Measurements from ENCODE around the gene ATP5F1E. TPM values are rescaled to one million over a fixed set of nuclear protein-coding genes. Genes with fewer than 3 reads are reported as not detected.

ATP5F1E gene
- total RNA-seq = 107 and 114 TPM in 2 replicates
- 20.2 and 29.0 TPM in 2 replicates for polyA plus RNA-seq
- polyA plus RNA-seq (2011; cell fraction: cytosol; rRNA removed) = 52.0 and 63.6 TPM in 2 replicates
- 21.9 and 28.7 TPM in 2 replicates for polyA plus RNA-seq (2011; cell fraction: nucleus; rRNA removed)
- 124 and 221 TPM in 2 replicates for polyA plus RNA-seq (2012)
- polyA minus RNA-seq = 13.2 and 13.4 TPM in 2 replicates
- 24.8 TPM for polyA minus RNA-seq (2011; cell fraction: cytosol; rRNA and poly(A)+ RNA removed)
- 34.2 and 44.0 TPM in 2 replicates for polyA minus RNA-seq (2011; cell fraction: nucleus; rRNA and poly(A)+ RNA removed)
- Bru-seq, nascent RNA = percentile 96 among the genes with signal in this experiment
- BruChase-seq, experiment 1, labeled RNA remaining after a 6-hour chase = percentile 77 among the genes with signal in this experiment
- BruChase-seq, experiment 2, labeled RNA remaining after a 2-hour chase = percentile 70 among the genes with signal in this experiment
- long read RNA-seq, transcript ATP5F1E-201 (3 exons, 3,665 nt) = major isoform, 2,851 of 2,887 reads
- long read RNA-seq, transcript ATP5F1E-202 (2 exons, 1,878 nt) = minor isoform, 6 of 2,887 reads
- long read RNA-seq, partial matches to known transcripts = 8 of 2,887 reads
- long read RNA-seq, other reads (novel, unspliced or antisense) = 22 of 2,887 reads

DNA sequence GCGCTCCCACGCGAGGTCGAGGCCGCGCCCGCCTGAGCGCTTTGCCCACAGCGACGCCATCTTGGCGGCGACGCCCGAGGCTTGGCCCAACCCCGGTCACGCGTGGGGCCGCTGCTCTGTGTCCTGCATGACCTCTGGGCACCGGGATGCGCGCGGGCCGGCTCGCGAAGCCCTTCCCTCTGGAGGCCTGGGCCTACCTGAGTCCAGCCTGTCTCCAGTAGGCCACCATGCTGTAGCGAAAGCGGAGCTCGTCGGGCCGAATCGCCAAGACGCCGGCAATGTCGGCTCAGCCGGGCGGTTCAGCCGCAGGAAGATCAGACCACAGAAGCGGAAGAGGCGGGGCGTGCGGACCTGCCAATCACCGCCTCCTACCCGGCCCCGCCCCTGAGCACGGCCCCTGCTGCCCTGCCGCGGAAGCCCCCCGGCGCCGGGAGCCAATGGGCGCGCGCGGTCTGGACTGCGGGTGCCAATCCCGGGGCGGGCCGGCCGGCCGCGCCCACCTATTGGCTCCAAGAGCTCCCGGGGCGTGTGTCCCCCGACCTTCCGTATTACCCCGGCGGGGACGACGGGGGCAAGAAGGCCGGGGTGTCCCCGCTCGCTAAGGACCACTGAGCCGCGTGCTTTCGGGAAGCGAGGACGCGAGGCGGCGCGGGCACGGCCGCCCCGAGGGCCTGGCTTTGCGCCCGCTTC is at the start of gene ATP5F1E:
TSS of gene ATP5F1E (minus strand) at position 313 of the 690 bp plus-strand sequence. CDS start at position 229, 84 bp downstream.
- no TSS peak for BruUV-seq (replicated peaks)
- peak; percentile 96 for DNase-seq (ENCODE audit: low read depth, low spot score)
- Histone ChIP-seq H3K79me2 (ENCODE audit: control insufficient read depth, insufficient read depth, low read length) (peaks cover 49% of the 10 kb centered on the region), H3K36me3 (ENCODE audit: control insufficient read depth in 2 of 2, extremely low read depth in 1 of 2, insufficient read depth in 2 of 2, low read length in 2 of 2) (peaks cover 12 to 29% of the 10 kb centered on the region in 2 experiments), H2AFZ (ENCODE audit: low read depth, low read length) (peak within 1 kb of the TSS; percentile 64), H3K4me1 (ENCODE audit: control insufficient read depth, extremely low read depth, insufficient read depth, low read length) (peaks cover 43% of the 10 kb centered on the region), H3K9ac (replicated peaks; ENCODE audit: extremely low read depth, insufficient read depth, low read length) (peak within 1 kb of the TSS; percentile 82), H3K4me2 (ENCODE audit: insufficient read depth, low read length) (peak within 1 kb of the TSS; percentile 94), H3K9me3 (replicated peaks; ENCODE audit: control insufficient read depth, insufficient read depth, low read length) (no peaks in the 10 kb centered on the region), H3K27me3 (ENCODE audit: control insufficient read depth in 2 of 2, insufficient read depth in 2 of 2, low read length in 2 of 2) (no peaks in the 10 kb centered on the region), H3K4me3 (replicated peaks in 1 of 3; ENCODE audit: insufficient read depth in 1 of 3, low read depth in 1 of 3, low read length in 3 of 3) (peak within 1 kb of the TSS; percentile 63 to 76 (median 76)), H4K20me1 (replicated peaks; ENCODE audit: control insufficient read depth, extremely low read depth, insufficient read depth, low read length) (no peaks in the 10 kb centered on the region), H3K27ac (ENCODE audit: insufficient read depth, low read depth, low read length) (peak within 1 kb of the TSS; percentile 82), H3K9me1 (replicated peaks; ENCODE audit: control insufficient read depth, extremely low read depth, insufficient read depth, low read length) (no peaks in the 10 kb centered on the region)
- peak; percentile 83 for FAIRE-seq
- TF ChIP-seq POLR2AphosphoS5 (IDR thresholded peaks at IDR 0.05; ENCODE audit: insufficient read depth, low read depth, low read length) (peak; percentile 93), POLR2A (IDR thresholded peaks at IDR 0.05; ENCODE audit: low read depth, low read length) (peak; percentile 94), FOS (IDR thresholded peaks at IDR 0.05; ENCODE audit: borderline replicate concordance, insufficient read depth, low read length) (no peak), EZH2 (IDR thresholded peaks at IDR 0.05; ENCODE audit: borderline replicate concordance, low read depth, low read length, severe bottlenecking) (no peak), MYC (IDR thresholded peaks at IDR 0.05; ENCODE audit: low read depth, low read length) (no peak)
- TF ChIP-seq, protein P1, sequence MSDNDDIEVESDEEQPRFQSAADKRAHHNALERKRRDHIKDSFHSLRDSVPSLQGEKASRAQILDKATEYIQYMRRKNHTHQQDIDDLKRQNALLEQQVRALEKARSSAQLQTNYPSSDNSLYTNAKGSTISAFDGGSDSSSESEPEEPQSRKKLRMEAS (IDR thresholded peaks at IDR 0.05; ENCODE audit: insufficient read depth, insufficient read length) = no peak
- intact Hi-C loops (cut with micrococcal nuclease) = loop anchor here (1.0 to 5.0 kb wide), 7 partner anchors 10 to 141 kb away; partner anchors contain the start of genes NELFCD and PRELID3B
- POLR2A ChIA-PET = interaction anchor here (0.6 to 1.5 kb wide), 10 partner anchors 8 to 147 kb away, joined by 3 to 13 read pairs (median 4); partner anchors contain the start of gene PRELID3B
- CTCF ChIA-PET = interaction anchor here (0.8 to 2.2 kb wide), 16 partner anchors 9 to 190 kb away, joined by 3 to 10 read pairs (median 6); no protein-coding TSS in a partner anchor
- dilution Hi-C loops (cut with MboI; ENCODE audit: extremely low pct_ligation_motif_present, low sequenced_read_pairs) = no loop called here

Data from endothelial cell of umbilical vein (primary cell).